Umbilical cord (tissue), 1 donor: Measurements from ENCODE around the gene ANKRA2. TPM values are rescaled to one million over a fixed set of nuclear protein-coding genes. Genes with fewer than 3 reads are reported as not detected.

Experiments used
- total RNA-seq: library from RNA; depleted of rRNA; stranded (reverse); fragments of >200 nt; gene quantifications from one replicate; pipeline ENCODE4 v1.2.3, GENCODE V29; 2014; ENCODE audit warnings: low replicate concordance; ENCODE audit not compliant: insufficient read depth

ANKRA2 gene
- total RNA-seq, 1 donor from 2014 or later: 72.7 TPM

Other genes with a start within 250 kb of the ANKRA2 start
- 0.96 TPM for gene FOXD1, start 116.9 kb downstream of the ANKRA2 start, total RNA-seq
- 207 TPM for gene BTF3, start 67.2 kb downstream of the ANKRA2 start, total RNA-seq
- gene UTP15, start 104 bp upstream of the ANKRA2 start, total RNA-seq: 20.0 TPM
- 13.7 TPM for gene ARHGEF28, start 60.6 kb upstream of the ANKRA2 start, total RNA-seq